ENCODE results near the gene ABITRAM.

Gene ABITRAM

GRCh38 chr9:108972186-108972585, 38.0 kb downstream of the ABITRAM start:
- TF ChIP-seq TCF12 (IDR thresholded peaks at IDR 0.05; ENCODE audit: low read depth), result no peak
- TF ChIP-seq TEAD4 (IDR thresholded peaks at IDR 0.05), result no peak
- no peak for TF ChIP-seq FOXM1 (IDR thresholded peaks at IDR 0.05; ENCODE audit: borderline replicate concordance, low read depth)
- no peak for TF ChIP-seq RAD21 (IDR thresholded peaks at IDR 0.05; ENCODE audit: low read depth)
- no peak for TF ChIP-seq CREB1 (IDR thresholded peaks at IDR 0.05; ENCODE audit: low read depth)
- no peak for TF ChIP-seq MAX (IDR thresholded peaks at IDR 0.05)

DNA sequence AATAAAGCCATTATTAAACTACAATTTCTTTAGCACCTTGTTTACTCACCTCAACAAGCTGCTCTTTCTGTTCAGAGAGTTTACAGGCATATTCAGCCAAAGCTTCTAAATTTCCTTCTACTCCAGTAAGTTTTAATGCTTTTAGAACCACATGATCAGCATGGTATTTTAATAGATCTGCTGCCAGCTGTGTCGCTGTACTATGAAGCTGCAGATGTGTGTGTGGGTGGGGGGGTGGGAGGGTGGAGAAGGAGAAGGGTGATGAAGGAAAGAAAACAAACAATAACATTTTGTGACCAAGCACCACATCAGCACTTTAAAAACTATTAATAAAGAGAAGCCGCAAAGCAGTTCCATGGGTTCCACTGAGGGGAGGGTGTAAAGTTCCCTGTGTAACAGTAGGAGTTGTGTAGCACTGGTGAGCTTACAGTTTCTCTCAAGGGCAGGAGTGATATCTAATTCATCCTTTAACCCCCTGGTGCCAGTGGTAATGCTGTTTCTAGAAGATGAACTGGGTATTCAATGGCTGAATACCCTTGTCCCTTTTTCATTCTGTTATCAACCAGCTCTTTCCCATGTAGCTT, 38.5 kb downstream of the ABITRAM start:
- TF ChIP-seq TEAD4 (IDR thresholded peaks at IDR 0.05), result no peak
- TF ChIP-seq MAX (IDR thresholded peaks at IDR 0.05), result no peak
- no peak for TF ChIP-seq YY1 (IDR thresholded peaks at IDR 0.05; ENCODE audit: low read depth)
- TF ChIP-seq CREB1 (IDR thresholded peaks at IDR 0.05; ENCODE audit: low read depth), result no peak
- TF ChIP-seq, protein P1, sequence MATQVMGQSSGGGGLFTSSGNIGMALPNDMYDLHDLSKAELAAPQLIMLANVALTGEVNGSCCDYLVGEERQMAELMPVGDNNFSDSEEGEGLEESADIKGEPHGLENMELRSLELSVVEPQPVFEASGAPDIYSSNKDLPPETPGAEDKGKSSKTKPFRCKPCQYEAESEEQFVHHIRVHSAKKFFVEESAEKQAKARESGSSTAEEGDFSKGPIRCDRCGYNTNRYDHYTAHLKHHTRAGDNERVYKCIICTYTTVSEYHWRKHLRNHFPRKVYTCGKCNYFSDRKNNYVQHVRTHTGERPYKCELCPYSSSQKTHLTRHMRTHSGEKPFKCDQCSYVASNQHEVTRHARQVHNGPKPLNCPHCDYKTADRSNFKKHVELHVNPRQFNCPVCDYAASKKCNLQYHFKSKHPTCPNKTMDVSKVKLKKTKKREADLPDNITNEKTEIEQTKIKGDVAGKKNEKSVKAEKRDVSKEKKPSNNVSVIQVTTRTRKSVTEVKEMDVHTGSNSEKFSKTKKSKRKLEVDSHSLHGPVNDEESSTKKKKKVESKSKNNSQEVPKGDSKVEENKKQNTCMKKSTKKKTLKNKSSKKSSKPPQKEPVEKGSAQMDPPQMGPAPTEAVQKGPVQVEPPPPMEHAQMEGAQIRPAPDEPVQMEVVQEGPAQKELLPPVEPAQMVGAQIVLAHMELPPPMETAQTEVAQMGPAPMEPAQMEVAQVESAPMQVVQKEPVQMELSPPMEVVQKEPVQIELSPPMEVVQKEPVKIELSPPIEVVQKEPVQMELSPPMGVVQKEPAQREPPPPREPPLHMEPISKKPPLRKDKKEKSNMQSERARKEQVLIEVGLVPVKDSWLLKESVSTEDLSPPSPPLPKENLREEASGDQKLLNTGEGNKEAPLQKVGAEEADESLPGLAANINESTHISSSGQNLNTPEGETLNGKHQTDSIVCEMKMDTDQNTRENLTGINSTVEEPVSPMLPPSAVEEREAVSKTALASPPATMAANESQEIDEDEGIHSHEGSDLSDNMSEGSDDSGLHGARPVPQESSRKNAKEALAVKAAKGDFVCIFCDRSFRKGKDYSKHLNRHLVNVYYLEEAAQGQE (IDR thresholded peaks at IDR 0.05; ENCODE audit: low read depth), result no peak
- TF ChIP-seq FOXM1 (IDR thresholded peaks at IDR 0.05; ENCODE audit: borderline replicate concordance, low read depth), result no peak
- no peak for TF ChIP-seq RAD21 (IDR thresholded peaks at IDR 0.05; ENCODE audit: low read depth)
- TF ChIP-seq CEBPB (IDR thresholded peaks at IDR 0.05), result no peak

DNA sequence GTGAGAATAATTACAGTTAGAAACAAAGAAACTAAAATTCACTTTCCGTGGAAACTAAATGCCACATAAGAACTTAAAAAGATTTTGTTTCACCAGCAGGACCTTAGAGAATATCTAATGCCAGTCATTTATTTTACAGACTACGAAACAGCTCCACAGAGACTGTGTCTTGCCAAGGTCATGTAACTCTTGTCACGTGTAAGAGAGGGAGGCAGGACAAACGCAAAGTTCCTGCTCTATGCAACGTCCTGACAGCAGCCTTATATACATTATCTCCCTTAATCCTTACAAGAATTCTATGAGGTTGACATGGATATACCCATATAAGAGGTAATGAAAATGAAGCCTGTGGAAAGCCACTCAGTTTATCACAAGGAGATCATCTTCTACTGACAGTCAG, 39.7 kb downstream of the ABITRAM start:
- TF ChIP-seq, protein P1 (IDR thresholded peaks at IDR 0.05; ENCODE audit: low read depth), result no peak
- TF ChIP-seq ZBTB7A (IDR thresholded peaks at IDR 0.05; ENCODE audit: low read depth) (no peak), EP300 (IDR thresholded peaks at IDR 0.05; ENCODE audit: borderline replicate concordance) (no peak), CEBPB (IDR thresholded peaks at IDR 0.05) (no peak), TCF12 (IDR thresholded peaks at IDR 0.05; ENCODE audit: low read depth) (no peak), MAX (IDR thresholded peaks at IDR 0.05) (no peak), YY1 (IDR thresholded peaks at IDR 0.05; ENCODE audit: low read depth) (no peak), CREB1 (IDR thresholded peaks at IDR 0.05; ENCODE audit: low read depth) (no peak), RAD21 (IDR thresholded peaks at IDR 0.05; ENCODE audit: low read depth) (no peak), TEAD4 (IDR thresholded peaks at IDR 0.05) (no peak), EGR1 (IDR thresholded peaks at IDR 0.05) (no peak), NFIC (IDR thresholded peaks at IDR 0.05) (no peak), TAF1 (IDR thresholded peaks at IDR 0.05; ENCODE audit: low read depth) (no peak), FOXM1 (IDR thresholded peaks at IDR 0.05; ENCODE audit: borderline replicate concordance, low read depth) (no peak)
- TF ChIP-seq, protein P2, sequence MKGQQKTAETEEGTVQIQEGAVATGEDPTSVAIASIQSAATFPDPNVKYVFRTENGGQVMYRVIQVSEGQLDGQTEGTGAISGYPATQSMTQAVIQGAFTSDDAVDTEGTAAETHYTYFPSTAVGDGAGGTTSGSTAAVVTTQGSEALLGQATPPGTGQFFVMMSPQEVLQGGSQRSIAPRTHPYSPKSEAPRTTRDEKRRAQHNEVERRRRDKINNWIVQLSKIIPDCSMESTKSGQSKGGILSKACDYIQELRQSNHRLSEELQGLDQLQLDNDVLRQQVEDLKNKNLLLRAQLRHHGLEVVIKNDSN (IDR thresholded peaks at IDR 0.05), result no peak

- TF ChIP-seq, protein P2 (IDR thresholded peaks at IDR 0.05), result no peak
- TF ChIP-seq TEAD4 (IDR thresholded peaks at IDR 0.05) (no peak), YY1 (IDR thresholded peaks at IDR 0.05; ENCODE audit: low read depth) (no peak), TAF1 (IDR thresholded peaks at IDR 0.05; ENCODE audit: low read depth) (no peak), CEBPB (IDR thresholded peaks at IDR 0.05) (no peak), RAD21 (IDR thresholded peaks at IDR 0.05; ENCODE audit: low read depth) (no peak), EP300 (IDR thresholded peaks at IDR 0.05; ENCODE audit: borderline replicate concordance) (no peak), CREB1 (IDR thresholded peaks at IDR 0.05; ENCODE audit: low read depth) (no peak), MAX (IDR thresholded peaks at IDR 0.05) (no peak), NFIC (IDR thresholded peaks at IDR 0.05) (no peak), TCF12 (IDR thresholded peaks at IDR 0.05; ENCODE audit: low read depth) (no peak), EGR1 (IDR thresholded peaks at IDR 0.05) (no peak), FOXM1 (IDR thresholded peaks at IDR 0.05; ENCODE audit: borderline replicate concordance, low read depth) (no peak), ZBTB7A (IDR thresholded peaks at IDR 0.05; ENCODE audit: low read depth) (no peak)
- TF ChIP-seq, protein P1 (IDR thresholded peaks at IDR 0.05; ENCODE audit: low read depth), result no peak
These were observed 44.0 kb downstream of the ABITRAM start for GRCh38 chr9:108978205-108978604.
